ENCODE results near the gene WNT3A. TPM values are rescaled to one million over a fixed set of nuclear protein-coding genes. Genes with fewer than 3 reads are reported as not detected.

WNT3A gene
- polyA plus RNA-seq, 1 donor = not detected

GRCh38 chr1:228000416-228000815 lies 6.4 kb upstream of the WNT3A start:
- DNase-seq = no peak

- no peak for DNase-seq
Observed at GRCh38 chr1:228000836-228001563, 5.8 kb upstream of the WNT3A start.

GRCh38 chr1:228001738-228002535 lies 4.9 kb upstream of the WNT3A start:
- DNase-seq = no peak

GRCh38 chr1:228002792-228003191 lies 4.0 kb upstream of the WNT3A start:
- no peak for DNase-seq

GRCh38 chr1:228003461-228004330 lies 3.1 kb upstream of the WNT3A start:
- no peak for DNase-seq

- no peak for DNase-seq
Observed at GRCh38 chr1:228004331-228004855, 2.4 kb upstream of the WNT3A start.

GRCh38 chr1:228004856-228005462 lies 1.8 kb upstream of the WNT3A start:
- no peak for DNase-seq

GRCh38 chr1:228005511-228006033 lies 1.2 kb upstream of the WNT3A start:
- DNase-seq = no peak

- no peak for DNase-seq
Observed at GRCh38 chr1:228006034-228006785, 588 bp upstream of the WNT3A start.

- DNase-seq = no peak
Observed at GRCh38 chr1:228007049-228007800, 427 bp downstream of the WNT3A start.

GRCh38 chr1:228007801-228008341 lies 1.1 kb downstream of the WNT3A start:
- DNase-seq = no peak

- no peak for DNase-seq
Observed at GRCh38 chr1:228008391-228009115, 1.8 kb downstream of the WNT3A start.

GRCh38 chr1:228009116-228009827 lies 2.5 kb downstream of the WNT3A start:
- DNase-seq = no peak

- no peak for DNase-seq
Observed at GRCh38 chr1:228009828-228010775, 3.3 kb downstream of the WNT3A start.

GRCh38 chr1:228010921-228011320 lies 4.1 kb downstream of the WNT3A start:
- DNase-seq = no peak

- no peak for DNase-seq
Observed at GRCh38 chr1:228011721-228012311, 5.0 kb downstream of the WNT3A start.

- DNase-seq = no peak
Observed at GRCh38 chr1:228012555-228012954, 5.8 kb downstream of the WNT3A start.

Data from hindlimb muscle (tissue), 1 donor.